ENCODE data around the gene TEK.
"Not testable (repeated sequence)": the region's sequence is repeated elsewhere in the genome, so short reads cannot be mapped to it uniquely, and the experiment has no call there.

The TEK gene

GRCh38 chr9:27108981-27109541 is at the start of gene TEK:
Gene TEK, plus strand, starts transcription at chr9:27109225. Its CDS starts 366 bp downstream, at chr9:27109591.
- no peak for DNase-seq

- DNase-seq: no peak
Measured at GRCh38 chr9:27059412-27059811, 49.6 kb upstream of the TEK start.

GRCh38 chr9:27059907-27060306 is 49.1 kb upstream of the TEK start:
- DNase-seq: no peak

GRCh38 chr9:27065288-27065687 is 43.7 kb upstream of the TEK start:
- no peak for DNase-seq

GRCh38 chr9:27073841-27074728 is 34.9 kb upstream of the TEK start:
- DNase-seq: no peak

GRCh38 chr9:27078685-27079084 is 30.3 kb upstream of the TEK start:
- no peak for DNase-seq

- DNase-seq: no peak
Measured at GRCh38 chr9:27085456-27085855, 23.6 kb upstream of the TEK start.

- no peak for DNase-seq
Measured at GRCh38 chr9:27086818-27087680, 22.0 kb upstream of the TEK start.

- DNase-seq: no peak
Measured at GRCh38 chr9:27088981-27089380, 20.0 kb upstream of the TEK start.

GRCh38 chr9:27089706-27090105 is 19.3 kb upstream of the TEK start:
- no peak for DNase-seq

GRCh38 chr9:27090231-27090630 is 18.8 kb upstream of the TEK start:
- DNase-seq: no peak

GRCh38 chr9:27090711-27091110 is 18.3 kb upstream of the TEK start:
- DNase-seq: no peak

- DNase-seq: not testable (repeated sequence)
Measured at GRCh38 chr9:27092496-27092895, 16.5 kb upstream of the TEK start.

GRCh38 chr9:27093384-27094067 is 15.5 kb upstream of the TEK start:
- DNase-seq: not testable (repeated sequence)

- peak; percentile 0 for DNase-seq
Measured at GRCh38 chr9:27094640-27095298, 14.3 kb upstream of the TEK start.

- DNase-seq: no peak
Measured at GRCh38 chr9:27107241-27107640, 1.8 kb upstream of the TEK start.

- no peak for DNase-seq
Measured at GRCh38 chr9:27109621-27110020, 596 bp downstream of the TEK start.

- no peak for DNase-seq
Measured at GRCh38 chr9:27110181-27110580, 1.2 kb downstream of the TEK start.

GRCh38 chr9:27112235-27112634 is 3.2 kb downstream of the TEK start:
- DNase-seq: no peak

- no peak for DNase-seq
Measured at GRCh38 chr9:27117489-27118135, 8.6 kb downstream of the TEK start.

- no peak for DNase-seq
Measured at GRCh38 chr9:27118916-27119315, 9.9 kb downstream of the TEK start.

- DNase-seq: no peak
Measured at GRCh38 chr9:27124151-27124550, 15.1 kb downstream of the TEK start.

Measured in NCI-H526 treated with DMSO at 0.1 percent for 48 hours (cell line).